ENCODE data around the gene SLC16A1.

DNA sequence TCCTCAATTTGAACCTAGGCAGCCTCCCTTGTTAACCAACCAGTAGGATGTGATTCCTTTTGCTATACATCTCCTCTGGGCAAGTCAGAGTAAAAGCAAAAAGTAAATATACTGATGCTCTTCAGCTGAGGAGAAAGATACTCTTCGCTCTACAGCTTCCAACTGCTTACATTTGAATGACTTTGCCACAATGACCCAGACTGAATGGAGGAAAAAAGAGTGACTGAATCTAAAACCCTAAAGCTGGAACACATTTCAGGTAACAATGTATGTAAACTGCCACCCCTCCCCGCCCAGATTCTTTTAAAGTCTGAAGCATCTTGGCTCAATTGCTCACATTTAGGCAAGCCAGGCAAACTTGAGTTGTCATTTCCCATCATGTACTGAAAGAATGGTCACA, 46.1 kb downstream of the SLC16A1 start:
- TF ChIP-seq, protein P1, sequence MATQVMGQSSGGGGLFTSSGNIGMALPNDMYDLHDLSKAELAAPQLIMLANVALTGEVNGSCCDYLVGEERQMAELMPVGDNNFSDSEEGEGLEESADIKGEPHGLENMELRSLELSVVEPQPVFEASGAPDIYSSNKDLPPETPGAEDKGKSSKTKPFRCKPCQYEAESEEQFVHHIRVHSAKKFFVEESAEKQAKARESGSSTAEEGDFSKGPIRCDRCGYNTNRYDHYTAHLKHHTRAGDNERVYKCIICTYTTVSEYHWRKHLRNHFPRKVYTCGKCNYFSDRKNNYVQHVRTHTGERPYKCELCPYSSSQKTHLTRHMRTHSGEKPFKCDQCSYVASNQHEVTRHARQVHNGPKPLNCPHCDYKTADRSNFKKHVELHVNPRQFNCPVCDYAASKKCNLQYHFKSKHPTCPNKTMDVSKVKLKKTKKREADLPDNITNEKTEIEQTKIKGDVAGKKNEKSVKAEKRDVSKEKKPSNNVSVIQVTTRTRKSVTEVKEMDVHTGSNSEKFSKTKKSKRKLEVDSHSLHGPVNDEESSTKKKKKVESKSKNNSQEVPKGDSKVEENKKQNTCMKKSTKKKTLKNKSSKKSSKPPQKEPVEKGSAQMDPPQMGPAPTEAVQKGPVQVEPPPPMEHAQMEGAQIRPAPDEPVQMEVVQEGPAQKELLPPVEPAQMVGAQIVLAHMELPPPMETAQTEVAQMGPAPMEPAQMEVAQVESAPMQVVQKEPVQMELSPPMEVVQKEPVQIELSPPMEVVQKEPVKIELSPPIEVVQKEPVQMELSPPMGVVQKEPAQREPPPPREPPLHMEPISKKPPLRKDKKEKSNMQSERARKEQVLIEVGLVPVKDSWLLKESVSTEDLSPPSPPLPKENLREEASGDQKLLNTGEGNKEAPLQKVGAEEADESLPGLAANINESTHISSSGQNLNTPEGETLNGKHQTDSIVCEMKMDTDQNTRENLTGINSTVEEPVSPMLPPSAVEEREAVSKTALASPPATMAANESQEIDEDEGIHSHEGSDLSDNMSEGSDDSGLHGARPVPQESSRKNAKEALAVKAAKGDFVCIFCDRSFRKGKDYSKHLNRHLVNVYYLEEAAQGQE (IDR thresholded peaks at IDR 0.05) = no peak
- TF ChIP-seq JUND (IDR thresholded peaks at IDR 0.05) = no peak
- TF ChIP-seq GABPA (IDR thresholded peaks at IDR 0.05 in 1 of 2, conservative IDR thresholded peaks at IDR 0.05 in 1 of 2) = no peak
- no peak for TF ChIP-seq CTCF (IDR thresholded peaks at IDR 0.05; ENCODE audit: low read depth, low read length, missing input control)
